ENCODE measurements around the gene STK11.

STK11 gene

GRCh38 chr19:1224847-1225246 is 19.3 kb downstream of the STK11 start:
- no peak for DNase-seq (ENCODE audit: low read depth)
- no peak for TF ChIP-seq CTCF (conservative IDR thresholded peaks at IDR 0.05; ENCODE audit: low read depth, low read length)
- no peak overlapping the region for H3K4me3 ChIP-seq (ENCODE audit: low read length)

GRCh38 chr19:1225440-1226226 is 20.1 kb downstream of the STK11 start:
- no peak overlapping the region for H3K4me3 ChIP-seq (ENCODE audit: low read length)
- no peak for DNase-seq (ENCODE audit: low read depth)
- no peak for TF ChIP-seq CTCF (conservative IDR thresholded peaks at IDR 0.05; ENCODE audit: low read depth, low read length)

DNA sequence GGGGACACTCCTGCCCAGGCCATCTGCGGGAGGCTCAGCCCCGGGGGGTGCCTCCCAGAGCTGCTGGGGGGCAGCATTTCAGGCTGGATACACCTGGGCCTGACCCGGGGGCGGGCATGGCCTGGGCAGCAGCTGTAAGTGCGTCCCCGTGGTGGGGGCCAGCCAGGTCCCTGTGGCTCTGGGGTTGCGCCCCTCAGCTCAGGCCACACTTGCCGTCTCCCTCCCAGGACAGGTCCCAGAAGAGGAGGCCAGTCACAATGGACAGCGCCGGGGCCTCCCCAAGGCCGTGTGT is 20.6 kb downstream of the STK11 start:
- DNase-seq (ENCODE audit: low read depth), result no peak
- no peak overlapping the region for H3K4me3 ChIP-seq (ENCODE audit: low read length)
- no peak for TF ChIP-seq CTCF (conservative IDR thresholded peaks at IDR 0.05; ENCODE audit: low read depth, low read length)

DNA sequence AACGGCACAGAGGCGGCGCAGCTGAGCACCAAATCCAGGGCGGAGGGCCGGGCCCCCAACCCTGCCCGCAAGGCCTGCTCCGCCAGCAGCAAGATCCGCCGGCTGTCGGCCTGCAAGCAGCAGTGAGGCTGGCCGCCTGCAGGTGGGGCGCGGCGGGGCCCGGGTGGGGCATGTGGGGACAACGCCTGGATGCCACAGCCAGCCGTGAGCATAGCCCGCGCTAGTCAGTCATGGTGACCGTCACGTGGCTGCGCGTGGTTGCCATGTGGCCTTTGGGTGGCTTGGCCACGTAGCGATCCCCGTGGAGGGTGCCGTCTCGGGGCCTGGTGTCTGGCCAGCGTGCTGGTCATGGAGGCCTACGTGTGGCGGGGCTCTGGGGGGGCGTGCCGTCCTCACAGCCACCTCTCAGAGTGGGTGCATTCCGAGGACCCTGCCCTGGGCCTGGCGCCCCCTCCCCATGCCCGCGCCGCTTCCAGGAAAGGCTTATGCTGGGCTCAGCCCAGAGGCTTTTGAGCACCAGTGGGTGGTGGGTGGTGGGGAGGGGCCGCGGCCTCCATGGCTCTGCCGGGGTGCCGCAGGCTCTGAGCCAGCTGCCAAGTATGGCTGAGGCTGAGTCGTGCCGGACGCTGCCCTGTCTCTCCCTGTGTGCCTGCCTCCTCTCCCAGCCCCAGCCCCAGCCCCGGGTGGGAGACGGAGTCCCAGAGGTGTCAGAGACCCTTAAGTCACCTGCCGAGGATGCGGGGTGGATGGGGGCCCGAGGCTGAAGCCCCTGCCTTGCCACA is 21.1 kb downstream of the STK11 start:
- no peak for DNase-seq (ENCODE audit: low read depth)
- no peak for TF ChIP-seq CTCF (conservative IDR thresholded peaks at IDR 0.05; ENCODE audit: low read depth, low read length)

GRCh38 chr19:1227304-1228054 is 21.9 kb downstream of the STK11 start:
- no peak overlapping the region for H3K4me3 ChIP-seq (ENCODE audit: low read length)
- TF ChIP-seq CTCF (conservative IDR thresholded peaks at IDR 0.05; ENCODE audit: low read depth, low read length), result no peak
- no peak for DNase-seq (ENCODE audit: low read depth)

More for the DNA sequence above, 21.1 kb downstream of the STK11 start:
- H3K4me3 ChIP-seq (ENCODE audit: low read length), result no peak overlapping the region

- TF ChIP-seq CTCF (conservative IDR thresholded peaks at IDR 0.05; ENCODE audit: low read depth, low read length), result no peak
Observed at GRCh38 chr19:1228161-1228957, 22.8 kb downstream of the STK11 start.

More at GRCh38 chr19:1228161-1228957, 22.8 kb downstream of the STK11 start:
- no peak overlapping the region for H3K4me3 ChIP-seq (ENCODE audit: low read length)
- DNase-seq (ENCODE audit: low read depth), result no peak
